ENCODE data around the gene IL20RB. TPM values are rescaled to one million over a fixed set of nuclear protein-coding genes. Genes with fewer than 3 reads are reported as not detected.

The IL20RB gene
- total RNA-seq, result 0.65 and 0.91 TPM in 2 replicates

DNA sequence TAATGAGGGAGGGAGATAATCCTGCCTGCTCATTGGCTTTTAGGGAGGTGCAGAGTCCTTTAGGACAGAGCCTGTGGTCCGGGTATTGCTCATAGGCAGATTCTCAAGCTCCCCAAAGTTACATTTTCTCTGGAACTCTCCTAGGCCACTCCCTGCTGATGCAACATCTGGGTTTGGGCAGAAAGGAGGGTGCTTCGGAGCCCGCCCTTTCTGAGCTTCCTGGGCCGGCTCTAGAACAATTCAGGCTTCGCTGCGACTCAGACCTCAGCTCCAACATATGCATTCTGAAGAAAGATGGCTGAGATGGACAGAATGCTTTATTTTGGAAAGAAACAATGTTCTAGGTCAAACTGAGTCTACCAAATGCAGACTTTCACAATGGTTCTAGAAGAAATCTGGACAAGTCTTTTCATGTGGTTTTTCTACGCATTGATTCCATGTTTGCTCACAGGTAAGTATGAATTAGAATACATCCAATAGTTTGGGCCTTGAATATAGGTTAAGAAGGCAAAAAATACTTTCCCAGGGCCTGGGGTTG is at the start of gene IL20RB:
Gene IL20RB, plus strand, starts transcription at position 233 of the 538 bp plus-strand sequence. Its CDS starts 131 bp downstream, at position 364.

Other genes with a start within 250 kb of the IL20RB start
- 82.8 and 83.4 TPM in 2 replicates for gene STAG1, start 205.6 kb upstream of the IL20RB start, total RNA-seq
- gene SLC35G2, start 138.9 kb upstream of the IL20RB start, total RNA-seq, result 15.3 and 16.3 TPM in 2 replicates
- gene NCK1, start 95.8 kb upstream of the IL20RB start, total RNA-seq, result 63.1 and 69.4 TPM in 2 replicates

Measured in articular chondrocyte of knee joint (primary cell).